HUES6 (cell line): ENCODE results near the gene DDIT3.
A peak's percentile ranks its signal among the peaks of the same experiment; 100 is the strongest.

Experiments
- H3K27ac ChIP-seq: 2 replicates; pipeline ENCODE4 v1.7.0; 2013; ENCODE audit warnings: low read depth, mild to moderate bottlenecking, low read length, inconsistent platforms
- H3K27me3 ChIP-seq: 2 replicates; pipeline ENCODE4 v1.6.1; 2013; ENCODE audit warnings: low read length; ENCODE audit not compliant: control insufficient read depth, insufficient read depth
- H3K36me3 ChIP-seq: 2 replicates; pipeline ENCODE4 v1.6.1; 2013; ENCODE audit warnings: low read length; ENCODE audit not compliant: control insufficient read depth, insufficient read depth
- H3K4me1 ChIP-seq: 2 replicates; pipeline ENCODE4 v1.6.1; 2013; ENCODE audit warnings: low read length; ENCODE audit not compliant: control insufficient read depth, insufficient read depth
- H3K4me3 ChIP-seq: 2 replicates; pipeline ENCODE4 v1.5.1; 2013; ENCODE audit warnings: low read depth, low read length
- H3K9ac ChIP-seq: one replicate; pipeline ENCODE4 v1.6.1; 2013; ENCODE audit warnings: mild to moderate bottlenecking, low read length
- H3K9me3 ChIP-seq: 2 replicates; pipeline ENCODE4 v1.6.1; 2013; ENCODE audit warnings: low read depth, low read length; ENCODE audit not compliant: control insufficient read depth, insufficient read depth

The DDIT3 gene

GRCh38 chr12:57546438-57547287 is 26.3 kb upstream of the DDIT3 start, which contains the start of gene DCTN2:
Gene DCTN2 (minus strand): TSS chr12:57547192. CDS start chr12:57547063, 129 bp downstream.
- Histone ChIP-seq H3K4me3 (peak within 1 kb of the TSS; percentile 80), H3K27ac (peak within 1 kb of the TSS; percentile 83; the same call in 1 of the 2 replicates), H3K9ac (peak within 1 kb of the TSS; percentile 87), H3K9me3 (no peaks in the 10 kb centered on the region), H3K4me1 (peaks cover 15% of the 10 kb centered on the region), H3K36me3 (peaks cover 9% of the 10 kb centered on the region), H3K27me3 (peaks cover 33% of the 10 kb centered on the region)

- peak overlapping the region; percentile 87 for H3K9ac ChIP-seq
- H3K27ac ChIP-seq, result no peak overlapping the region
- peaks cover 17% of the 10 kb centered on the region for H3K36me3 ChIP-seq
- peak overlapping the region; percentile 80 for H3K4me3 ChIP-seq
- peaks cover 15% of the 10 kb centered on the region for H3K4me1 ChIP-seq
- H3K9me3 ChIP-seq, result no peaks in the 10 kb centered on the region
- H3K27me3 ChIP-seq, result peaks cover 28% of the 10 kb centered on the region
Measured at GRCh38 chr12:57545809-57546437, 25.6 kb upstream of the DDIT3 start.

- Histone ChIP-seq H3K9me3 (no peaks in the 10 kb centered on the region), H3K27me3 (peaks cover 8% of the 10 kb centered on the region; the same call in 1 of the 2 replicates), H3K4me1 (peaks cover 8% of the 10 kb centered on the region), H3K36me3 (peaks cover 32% of the 10 kb centered on the region), H3K9ac (peak overlapping the region; percentile 8), H3K27ac (no peak overlapping the region), H3K4me3 (no peak overlapping the region)
Measured at GRCh38 chr12:57543581-57543980, 23.3 kb upstream of the DDIT3 start.

- H3K4me3 ChIP-seq, result no peak overlapping the region
- no peaks in the 10 kb centered on the region for H3K9me3 ChIP-seq
- peaks cover 42% of the 10 kb centered on the region for H3K36me3 ChIP-seq
- H3K9ac ChIP-seq, result no peak overlapping the region
- no peak overlapping the region for H3K27ac ChIP-seq
- H3K27me3 ChIP-seq, result no peaks in the 10 kb centered on the region
- H3K4me1 ChIP-seq, result peaks cover 8% of the 10 kb centered on the region
Measured at GRCh38 chr12:57541717-57542116, 21.4 kb upstream of the DDIT3 start.

GRCh38 chr12:57541001-57541400 is 20.7 kb upstream of the DDIT3 start:
- Histone ChIP-seq H3K27me3 (no peaks in the 10 kb centered on the region), H3K9ac (no peak overlapping the region), H3K9me3 (no peaks in the 10 kb centered on the region), H3K27ac (no peak overlapping the region), H3K4me1 (peaks cover 4% of the 10 kb centered on the region), H3K4me3 (no peak overlapping the region), H3K36me3 (peaks cover 48% of the 10 kb centered on the region)

- no peak overlapping the region for H3K27ac ChIP-seq
- no peaks in the 10 kb centered on the region for H3K9me3 ChIP-seq
- no peak overlapping the region for H3K9ac ChIP-seq
- H3K4me1 ChIP-seq, result no peaks in the 10 kb centered on the region; the same call in 1 of the 2 replicates
- peaks cover 61% of the 10 kb centered on the region for H3K36me3 ChIP-seq
- H3K4me3 ChIP-seq, result no peak overlapping the region
- H3K27me3 ChIP-seq, result no peaks in the 10 kb centered on the region
Measured at GRCh38 chr12:57539134-57539768, 18.9 kb upstream of the DDIT3 start.

- Histone ChIP-seq H3K9me3 (no peaks in the 10 kb centered on the region), H3K27ac (no peak overlapping the region), H3K36me3 (peaks cover 81% of the 10 kb centered on the region), H3K4me3 (no peak overlapping the region), H3K9ac (no peak overlapping the region), H3K27me3 (no peaks in the 10 kb centered on the region), H3K4me1 (no peaks in the 10 kb centered on the region; the same call in 1 of the 2 replicates)
Measured at GRCh38 chr12:57536597-57536942, 16.3 kb upstream of the DDIT3 start.

- no peaks in the 10 kb centered on the region; the same call in 1 of the 2 replicates for H3K4me1 ChIP-seq
- no peak overlapping the region for H3K9ac ChIP-seq
- H3K27me3 ChIP-seq, result no peaks in the 10 kb centered on the region
- peaks cover 81% of the 10 kb centered on the region for H3K36me3 ChIP-seq
- H3K9me3 ChIP-seq, result no peaks in the 10 kb centered on the region
- no peak overlapping the region for H3K27ac ChIP-seq
- H3K4me3 ChIP-seq, result no peak overlapping the region
Measured at GRCh38 chr12:57535764-57536596, 15.7 kb upstream of the DDIT3 start.

- Histone ChIP-seq H3K4me3 (no peak overlapping the region), H3K27ac (no peak overlapping the region), H3K9me3 (no peaks in the 10 kb centered on the region), H3K9ac (no peak overlapping the region), H3K36me3 (peaks cover 87% of the 10 kb centered on the region), H3K4me1 (no peaks in the 10 kb centered on the region; the same call in 1 of the 2 replicates), H3K27me3 (no peaks in the 10 kb centered on the region)
Measured at GRCh38 chr12:57534991-57535543, 14.8 kb upstream of the DDIT3 start.

GRCh38 chr12:57534250-57534649 is 13.9 kb upstream of the DDIT3 start:
- no peak overlapping the region for H3K9ac ChIP-seq

More at GRCh38 chr12:57534250-57534649, 13.9 kb upstream of the DDIT3 start:
- Histone ChIP-seq H3K9me3 (no peaks in the 10 kb centered on the region), H3K4me1 (no peaks in the 10 kb centered on the region; the same call in 1 of the 2 replicates), H3K27ac (no peak overlapping the region), H3K36me3 (peaks cover 89% of the 10 kb centered on the region), H3K27me3 (no peaks in the 10 kb centered on the region), H3K4me3 (no peak overlapping the region)
